ENCODE data around the gene MTOR.

GRCh38 chr1:11299225-11299574 is 36.8 kb upstream of the MTOR start:
- TF ChIP-seq GATA2 (IDR thresholded peaks at IDR 0.05; ENCODE audit: low read depth, low read length) (no peak), GATA3 (IDR thresholded peaks at IDR 0.05; ENCODE audit: low read depth, low read length) (no peak)
